LoVo (cell line): Measurements from ENCODE around the gene MGME1.

Experiments used
- DNase-seq: peaks from one replicate; pipeline ENCODE4 v3.0.0-alpha.2; 2016; ENCODE audit warnings: low spot score

MGME1 gene, protein sequence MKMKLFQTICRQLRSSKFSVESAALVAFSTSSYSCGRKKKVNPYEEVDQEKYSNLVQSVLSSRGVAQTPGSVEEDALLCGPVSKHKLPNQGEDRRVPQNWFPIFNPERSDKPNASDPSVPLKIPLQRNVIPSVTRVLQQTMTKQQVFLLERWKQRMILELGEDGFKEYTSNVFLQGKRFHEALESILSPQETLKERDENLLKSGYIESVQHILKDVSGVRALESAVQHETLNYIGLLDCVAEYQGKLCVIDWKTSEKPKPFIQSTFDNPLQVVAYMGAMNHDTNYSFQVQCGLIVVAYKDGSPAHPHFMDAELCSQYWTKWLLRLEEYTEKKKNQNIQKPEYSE

DNA sequence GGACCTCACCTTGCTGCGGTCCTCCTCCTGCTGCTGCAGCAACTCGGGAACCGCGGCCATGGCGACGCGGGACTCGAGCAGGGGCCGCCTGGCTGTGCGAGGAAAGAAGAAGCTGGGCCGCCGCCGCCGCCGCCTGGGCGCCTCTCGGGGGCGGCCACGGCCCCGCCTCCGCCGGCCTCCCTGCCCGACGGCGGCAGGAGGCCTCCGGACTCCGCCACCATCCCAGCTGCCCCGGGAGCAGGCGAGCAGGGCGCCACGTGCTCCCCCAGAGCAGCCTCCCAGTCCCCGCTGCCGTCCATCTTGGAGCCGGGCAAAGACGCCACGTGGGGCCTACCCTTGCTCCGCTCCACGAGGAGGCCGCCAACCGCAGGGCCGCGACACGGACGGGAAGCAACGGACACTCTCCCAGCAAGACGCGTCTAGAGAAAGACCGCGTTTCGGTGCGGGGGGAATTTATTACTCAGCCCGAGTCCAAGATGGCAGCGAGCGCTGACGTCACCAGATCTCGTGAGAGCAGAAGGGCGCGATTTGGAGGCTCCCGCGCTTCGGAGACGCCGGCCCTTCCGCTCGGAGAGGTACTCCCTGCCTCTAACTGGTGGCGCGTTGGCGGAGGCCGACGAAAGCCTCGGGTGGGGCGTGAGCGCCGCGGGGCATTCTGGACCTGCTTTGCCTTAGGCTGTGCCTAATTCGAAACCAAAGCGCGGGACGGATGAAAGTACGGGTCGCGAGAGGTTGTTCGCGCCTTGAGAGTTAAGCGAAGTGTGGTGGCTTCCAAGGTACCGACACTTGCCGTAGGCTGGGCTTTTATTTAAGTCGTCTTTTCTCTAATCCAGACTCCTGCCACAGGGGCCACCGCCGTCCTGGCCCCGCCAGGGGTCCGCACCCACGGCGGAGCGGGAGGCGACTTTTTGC, at the start of gene MGME1, which contains the start of gene SNX5:
MGME1 (plus strand) TSS at position 653 of the 912 bp plus-strand sequence. CDS start 842 bp downstream, outside the sequence.
SNX5 (minus strand) TSS at position 429 of the 912 bp plus-strand sequence; CDS start at position 60, 369 bp downstream.
- peak; percentile 99 for DNase-seq

DNA sequence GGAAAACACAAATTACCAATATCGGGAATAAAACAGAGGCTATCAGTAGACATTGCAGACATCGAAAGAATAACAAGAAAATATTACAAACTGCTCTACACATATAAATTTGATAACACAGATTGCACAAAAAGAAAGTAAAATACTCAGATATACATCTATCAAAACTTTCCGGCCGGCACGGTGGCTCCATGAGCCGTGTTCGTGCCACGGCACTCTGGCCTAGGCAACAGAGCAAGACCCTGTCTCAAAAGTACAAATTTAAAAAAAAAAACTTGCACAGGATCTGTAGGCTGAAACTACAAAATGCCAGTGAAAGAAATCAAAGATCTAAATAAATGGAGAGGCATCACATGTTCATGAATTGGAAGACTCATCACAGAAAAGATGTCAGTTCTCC, 49.7 kb upstream of the MGME1 start:
- no peak for DNase-seq

DNA sequence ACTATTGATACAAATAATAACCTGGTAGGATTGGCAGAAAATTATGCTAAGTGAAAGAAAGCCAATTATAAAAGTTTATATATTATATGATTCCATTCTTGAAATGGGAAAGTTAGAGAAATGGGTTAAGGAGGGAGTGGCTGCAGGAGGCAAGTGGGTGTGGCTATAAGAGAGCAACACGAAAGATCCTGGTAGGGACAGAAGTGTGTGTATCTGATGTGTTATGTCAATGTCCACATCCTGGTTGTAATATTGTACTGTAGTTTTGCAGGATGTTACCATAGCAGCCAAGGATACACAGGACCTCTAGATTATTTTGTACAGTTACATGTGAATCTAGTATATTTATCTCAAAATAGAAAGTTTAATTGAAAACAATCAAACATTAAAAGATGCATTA, 47.0 kb upstream of the MGME1 start:
- no peak for DNase-seq

DNA sequence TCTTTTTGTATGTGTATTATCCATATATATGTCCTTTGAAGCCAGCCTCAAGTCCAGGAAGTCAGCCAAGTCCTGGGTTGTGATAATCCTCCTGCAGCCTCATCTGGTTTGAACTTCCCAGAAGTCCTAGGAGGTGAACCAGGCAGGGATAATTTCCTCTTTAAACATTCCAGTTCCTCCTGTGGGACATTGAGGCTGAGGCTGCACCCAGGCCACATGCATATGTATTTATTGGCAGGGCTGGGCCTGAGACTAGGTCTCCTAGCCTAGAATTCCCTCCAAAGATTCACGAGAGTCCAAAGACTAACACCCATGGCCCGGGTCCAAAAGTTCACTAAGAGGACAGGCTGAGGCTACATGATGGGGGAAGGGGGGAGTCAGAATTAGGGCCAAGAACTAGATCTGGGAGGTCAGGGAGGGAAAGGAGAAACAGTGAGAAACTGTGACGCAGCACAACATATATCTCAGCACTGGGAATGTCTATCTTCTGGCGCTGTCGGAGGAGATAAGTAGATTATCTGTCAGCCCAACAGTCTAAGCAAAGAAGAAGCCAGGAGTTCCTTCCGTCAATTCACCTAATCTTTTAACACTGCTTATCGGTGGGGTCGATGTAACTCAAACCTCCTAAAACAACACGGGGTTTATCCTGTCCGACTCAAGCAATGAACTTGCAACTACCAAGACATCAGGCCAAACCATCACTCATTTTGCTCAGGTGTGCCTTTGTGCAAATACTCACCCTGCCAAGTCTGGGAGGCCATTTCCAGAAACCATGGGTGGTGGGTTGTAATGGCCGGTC, 43.5 kb upstream of the MGME1 start:
- DNase-seq, result no peak

DNA sequence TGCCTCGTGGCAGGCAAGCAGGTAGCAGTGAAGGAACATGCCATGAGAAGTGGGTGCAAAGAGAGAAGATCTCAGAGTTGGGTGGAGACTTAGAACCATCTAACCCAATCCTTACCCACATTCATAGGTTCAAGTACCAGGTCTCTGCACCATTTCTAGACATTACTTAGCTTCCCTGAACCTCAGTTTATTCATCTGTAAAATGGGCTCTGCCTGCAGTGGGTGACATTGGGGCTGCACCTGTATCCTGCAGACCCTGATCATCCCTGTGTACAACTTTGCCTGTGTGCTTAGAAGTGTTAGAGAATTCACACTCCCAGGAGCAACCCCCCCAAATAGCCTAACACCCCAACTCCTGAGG, 42.9 kb upstream of the MGME1 start:
- no peak for DNase-seq

DNA sequence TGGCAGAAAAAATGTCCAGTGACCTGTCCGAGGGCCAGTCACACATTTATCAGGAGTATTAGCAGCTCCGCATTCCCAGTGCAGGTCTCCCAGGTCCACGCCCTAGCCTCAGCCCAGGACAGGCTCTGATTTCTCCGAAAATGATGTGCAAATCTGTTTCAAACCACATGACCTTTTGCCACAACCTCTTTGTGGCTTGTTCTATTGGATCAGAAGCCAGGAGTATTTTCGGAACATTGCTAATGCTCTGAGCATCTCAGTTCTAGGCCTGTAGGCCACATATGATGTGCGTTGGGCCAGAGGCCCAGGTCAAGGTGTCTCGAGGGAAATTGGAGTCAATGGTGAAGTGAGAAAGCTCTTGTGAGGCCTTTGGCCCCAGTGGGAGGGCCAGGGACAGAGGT, 40.6 kb upstream of the MGME1 start:
- no peak for DNase-seq

DNA sequence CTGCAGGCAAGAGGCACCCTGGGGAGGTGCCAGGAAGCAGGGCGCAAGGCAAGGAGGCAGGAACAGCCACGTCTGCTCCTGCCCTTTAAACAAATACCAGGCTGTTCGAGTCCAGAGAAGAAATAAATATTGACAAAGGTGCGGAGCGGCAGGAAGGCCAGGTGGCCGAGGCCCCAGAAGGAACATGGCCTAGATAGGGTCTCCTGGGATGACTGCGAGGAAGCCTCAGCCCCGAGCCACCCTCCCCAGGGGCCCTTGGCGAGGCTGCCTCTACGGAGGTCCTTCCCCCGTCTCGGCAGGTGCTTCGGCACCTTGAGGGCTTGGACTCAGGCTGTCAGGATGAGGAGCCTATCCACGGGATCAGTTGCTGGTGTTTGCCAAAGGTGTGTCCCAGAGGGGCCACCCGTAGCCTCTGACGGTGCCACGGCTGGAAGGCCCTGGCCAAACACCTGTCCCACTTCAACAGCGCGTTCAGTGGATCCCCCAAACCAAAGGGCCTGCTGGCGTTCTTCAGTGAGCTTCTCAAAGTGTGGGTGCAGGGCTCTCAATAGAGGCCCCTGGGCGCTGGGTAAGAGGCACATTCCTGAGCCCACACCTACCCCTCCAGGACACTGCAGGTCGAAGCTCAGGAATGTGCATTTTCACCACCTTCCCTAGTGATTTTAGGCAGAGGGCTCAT, 40.0 kb upstream of the MGME1 start:
- no peak for DNase-seq

DNA sequence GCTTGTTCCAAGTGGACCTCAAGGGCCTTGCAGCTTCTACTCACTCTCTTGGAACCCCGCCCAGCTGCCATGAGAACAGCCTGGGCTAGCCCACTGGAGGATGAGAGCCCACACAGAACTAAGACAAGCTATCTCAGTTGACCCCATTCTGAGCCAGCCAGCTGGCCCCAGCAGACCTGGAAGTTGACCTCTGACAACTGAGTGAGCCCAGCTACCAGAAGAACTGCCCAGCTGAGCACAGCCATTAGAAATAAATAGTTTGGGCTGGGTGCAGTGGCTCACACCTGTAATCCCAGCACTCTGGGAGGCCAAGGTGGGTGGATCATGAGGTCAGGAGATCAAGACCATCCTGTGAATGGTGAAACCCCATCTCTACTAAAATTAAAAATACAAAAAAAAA, 37.3 kb upstream of the MGME1 start:
- DNase-seq, result no peak

DNA sequence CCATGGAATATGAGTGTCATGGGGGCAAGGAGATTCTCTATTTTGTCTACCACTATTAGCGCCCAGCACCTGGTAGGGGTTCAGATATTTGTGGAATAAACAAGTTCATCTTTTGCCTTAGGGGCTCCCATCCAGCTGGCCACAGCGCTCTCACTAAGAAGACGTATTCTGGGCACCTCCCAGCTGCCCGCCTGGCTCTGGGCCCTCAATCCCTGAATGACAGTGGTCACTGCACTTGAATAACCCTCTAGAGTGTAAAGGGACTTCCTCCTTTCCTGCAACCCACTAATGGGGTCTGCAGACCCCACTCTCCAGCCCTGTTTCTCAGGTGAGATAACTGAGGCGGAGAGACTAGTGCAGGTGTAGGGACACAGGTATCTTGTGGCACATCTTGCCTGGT, 36.4 kb upstream of the MGME1 start:
- no peak for DNase-seq

DNA sequence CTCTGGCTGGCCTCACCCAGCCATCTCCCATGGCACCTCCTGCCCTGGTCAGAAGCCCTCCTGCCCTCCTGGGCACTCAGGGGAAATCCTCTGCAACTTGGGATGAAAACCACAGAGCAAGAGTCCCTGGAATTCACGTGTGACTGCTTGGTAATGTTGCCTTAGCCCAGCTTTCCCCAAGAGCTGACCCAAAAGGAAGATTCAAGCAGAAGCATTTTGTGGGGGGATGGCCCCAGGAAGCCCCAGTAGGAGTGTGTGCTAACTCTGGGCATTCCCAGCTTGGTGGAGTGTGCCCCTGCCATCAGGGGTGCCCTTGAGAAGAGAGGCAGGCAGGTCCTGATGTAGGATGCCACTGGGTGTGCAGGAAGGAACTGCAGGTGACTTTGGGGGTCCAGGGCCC, 35.7 kb upstream of the MGME1 start:
- no peak for DNase-seq

DNA sequence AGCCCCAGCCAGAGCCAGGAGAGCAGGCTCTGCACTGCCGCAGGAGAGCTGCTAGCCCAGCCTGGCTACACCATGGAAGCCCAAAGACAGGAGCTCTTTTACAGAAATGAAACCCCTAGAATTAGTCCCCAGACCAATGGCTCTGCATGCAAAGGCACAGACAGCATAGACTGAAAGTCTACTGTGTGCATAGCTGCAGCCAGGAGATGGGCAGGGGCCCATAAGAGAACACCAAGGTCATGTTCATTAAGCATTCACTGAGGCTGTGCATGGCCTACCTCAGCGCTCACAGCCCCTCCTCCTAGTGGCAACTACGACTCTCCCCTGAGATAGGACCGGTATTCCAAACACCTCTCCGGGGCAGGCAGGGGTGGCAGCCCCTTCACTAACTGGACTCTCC, 35.1 kb upstream of the MGME1 start:
- DNase-seq, result no peak

DNA sequence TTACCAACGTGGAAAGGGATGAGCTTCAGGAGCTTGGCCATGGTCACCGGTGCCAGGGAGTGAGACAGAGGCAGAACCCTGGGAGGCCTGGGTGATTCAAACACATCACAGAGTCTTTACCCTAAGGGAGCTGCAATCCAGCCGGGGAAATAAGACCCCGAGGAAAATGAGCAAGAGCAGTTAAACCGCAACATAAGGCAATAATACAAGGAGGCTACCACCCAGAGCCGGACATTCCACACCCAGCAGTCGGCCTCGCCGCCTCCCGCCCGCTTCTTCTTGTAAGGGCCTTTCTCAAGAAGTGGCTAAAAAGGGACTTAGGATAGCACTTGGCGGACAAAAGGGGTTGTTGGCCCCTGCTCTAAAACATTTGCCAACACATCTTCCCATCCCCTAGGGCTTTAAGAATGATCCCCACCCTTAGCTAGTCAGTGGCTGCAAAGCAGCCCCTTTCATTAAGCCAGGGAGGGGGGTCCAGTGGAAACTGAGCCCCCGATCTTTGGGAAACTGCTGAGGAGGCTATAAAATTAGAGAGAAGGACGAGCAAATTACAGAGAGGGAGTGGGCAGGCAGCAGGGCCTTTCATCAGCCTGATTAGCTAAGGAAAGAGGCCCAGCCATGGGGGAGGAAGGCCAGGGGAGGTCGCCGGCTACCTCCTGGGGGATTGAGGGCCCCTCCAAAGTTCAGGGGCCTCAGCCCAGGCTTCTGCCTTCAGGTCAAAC, 34.5 kb upstream of the MGME1 start:
- no peak for DNase-seq

DNA sequence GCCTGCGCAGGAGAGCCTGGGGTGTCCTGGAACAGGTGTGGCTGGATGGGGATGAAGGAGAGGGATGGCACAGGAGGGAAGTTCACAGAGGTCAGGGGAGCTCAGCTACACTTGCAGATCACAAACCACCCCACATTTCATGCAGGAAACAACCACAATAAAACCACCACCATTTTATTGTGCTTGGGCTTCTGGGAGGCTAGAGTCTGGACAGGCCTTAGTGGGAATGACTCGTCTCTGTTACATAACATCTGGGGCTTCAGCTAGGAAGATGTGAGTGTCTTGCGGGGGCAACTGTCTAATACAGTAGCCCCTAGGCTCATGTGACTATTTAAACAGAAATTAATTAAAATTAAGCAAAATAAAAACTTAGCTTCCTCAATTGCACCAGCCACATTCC, 33.6 kb upstream of the MGME1 start:
- no peak for DNase-seq

DNA sequence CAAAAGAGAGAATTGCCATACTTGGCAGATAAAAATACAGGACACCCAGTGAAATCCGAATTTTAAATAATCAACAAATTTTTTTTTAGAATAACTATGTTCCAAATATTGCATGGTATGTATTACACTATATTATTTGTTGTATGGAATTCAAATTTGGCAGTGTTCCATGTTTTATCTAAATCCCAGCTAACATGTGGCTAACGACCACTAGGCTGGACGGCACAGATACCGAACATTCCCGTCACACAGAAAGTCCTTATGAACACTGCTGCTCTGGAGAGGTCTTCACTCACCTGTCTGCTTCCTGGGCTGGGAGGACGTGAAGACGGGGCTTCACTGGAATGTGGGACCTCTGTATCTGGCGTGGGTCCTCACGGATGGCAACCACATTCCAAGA, 33.1 kb upstream of the MGME1 start:
- no peak for DNase-seq

DNA sequence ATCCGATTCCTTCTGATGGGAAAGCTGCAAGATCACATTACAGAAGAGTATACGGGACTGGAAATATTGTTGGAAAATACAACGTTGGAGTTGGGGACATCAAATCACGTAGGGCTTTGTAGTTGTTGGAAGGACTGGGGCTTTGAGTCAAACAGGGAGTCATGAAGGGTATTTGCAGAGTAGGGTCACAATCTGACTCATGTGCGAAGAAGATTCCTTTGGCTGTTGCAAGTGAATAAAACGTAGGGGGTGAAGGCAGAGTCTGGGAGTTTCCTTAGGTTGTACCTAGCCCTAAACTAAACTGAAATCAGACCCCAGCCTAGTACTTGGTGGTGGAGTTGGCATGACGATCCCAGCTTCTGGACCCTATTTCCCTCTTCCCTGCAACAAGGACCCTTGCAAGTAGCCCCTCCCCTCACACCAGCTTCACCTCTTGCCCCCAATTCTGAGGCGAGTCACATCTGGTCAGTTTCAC, 32.5 kb upstream of the MGME1 start:
- no peak for DNase-seq

DNA sequence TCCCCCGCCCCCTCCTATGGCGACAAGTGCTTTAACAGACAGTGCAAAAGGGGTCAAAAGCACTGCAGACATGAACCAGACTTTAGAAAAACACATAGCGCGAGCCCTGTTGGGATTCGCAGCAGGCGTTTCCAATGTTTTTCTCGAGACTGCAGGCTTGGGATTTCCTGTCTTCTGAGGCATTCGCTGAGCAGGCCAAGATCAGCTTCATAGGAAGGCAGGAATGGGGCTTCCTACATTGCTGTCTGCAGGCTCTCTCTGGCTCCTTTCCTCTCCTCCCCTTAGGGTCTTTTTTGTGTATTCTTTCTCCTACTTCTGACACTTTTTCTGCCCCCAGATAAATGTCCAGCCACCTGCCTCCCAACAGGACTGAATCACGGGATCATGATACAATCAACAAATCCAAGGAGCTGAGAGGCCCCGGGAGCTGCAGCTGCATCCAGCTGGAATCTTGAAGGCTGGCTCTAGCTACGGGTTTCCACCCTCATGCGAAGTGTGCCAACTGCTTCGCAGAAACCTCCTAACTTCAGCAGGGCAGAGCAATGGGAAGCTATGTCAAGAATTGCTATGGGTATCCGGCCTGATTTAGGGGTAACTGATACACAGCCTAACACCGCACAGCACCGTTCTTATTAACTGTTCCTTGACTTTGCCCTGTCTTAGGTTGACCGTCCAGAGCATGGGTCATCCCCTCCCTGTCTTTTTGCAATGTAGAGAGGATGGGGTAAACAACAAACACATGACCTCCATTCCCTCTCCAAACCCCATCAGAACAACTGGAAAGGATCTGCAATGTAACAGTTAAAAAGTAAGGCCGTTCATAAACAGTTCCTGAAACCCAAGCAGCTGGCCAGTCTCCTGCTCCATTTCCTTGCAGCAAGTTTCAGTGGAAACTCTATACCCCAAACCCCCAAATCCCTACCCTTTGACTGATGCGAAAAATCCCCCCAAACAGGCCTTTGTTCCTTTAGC, 31.8 kb upstream of the MGME1 start:
- no peak for DNase-seq

DNA sequence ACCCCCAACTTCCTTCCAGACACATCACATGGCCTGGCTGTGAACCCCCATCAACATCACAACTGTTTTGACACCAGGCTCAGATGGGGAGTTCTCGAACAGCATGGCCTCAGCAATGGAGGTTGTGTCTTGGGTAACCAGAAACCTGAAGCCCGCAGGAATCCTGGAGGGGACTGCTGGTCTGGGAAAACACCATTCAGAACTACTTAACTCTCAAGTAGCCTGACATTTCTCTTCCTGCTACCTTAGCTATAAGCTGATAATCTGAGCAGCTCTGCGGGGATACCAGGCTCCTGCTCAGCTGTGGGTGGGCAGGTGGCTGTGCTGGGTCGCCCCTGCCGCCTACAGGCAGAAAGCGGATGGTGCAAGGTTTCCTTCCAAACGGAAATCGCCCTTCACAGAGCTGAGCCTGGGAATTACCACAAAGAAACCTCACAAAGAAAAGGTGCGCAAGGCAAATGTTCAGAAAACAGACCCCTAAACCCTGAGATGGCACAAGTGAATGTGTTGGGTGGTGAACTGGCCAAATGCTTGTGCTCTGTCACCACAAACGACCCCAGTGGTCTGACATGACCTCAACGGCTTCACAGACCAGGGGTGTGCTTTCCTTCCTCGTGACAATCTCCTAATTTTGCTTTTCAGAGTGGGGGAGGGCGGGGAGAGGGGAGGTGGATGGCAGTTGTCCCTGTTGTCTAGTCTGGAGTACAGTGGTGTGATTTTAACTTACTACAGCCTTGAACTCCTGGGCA, 29.8 kb upstream of the MGME1 start:
- DNase-seq, result peak; percentile 49

DNA sequence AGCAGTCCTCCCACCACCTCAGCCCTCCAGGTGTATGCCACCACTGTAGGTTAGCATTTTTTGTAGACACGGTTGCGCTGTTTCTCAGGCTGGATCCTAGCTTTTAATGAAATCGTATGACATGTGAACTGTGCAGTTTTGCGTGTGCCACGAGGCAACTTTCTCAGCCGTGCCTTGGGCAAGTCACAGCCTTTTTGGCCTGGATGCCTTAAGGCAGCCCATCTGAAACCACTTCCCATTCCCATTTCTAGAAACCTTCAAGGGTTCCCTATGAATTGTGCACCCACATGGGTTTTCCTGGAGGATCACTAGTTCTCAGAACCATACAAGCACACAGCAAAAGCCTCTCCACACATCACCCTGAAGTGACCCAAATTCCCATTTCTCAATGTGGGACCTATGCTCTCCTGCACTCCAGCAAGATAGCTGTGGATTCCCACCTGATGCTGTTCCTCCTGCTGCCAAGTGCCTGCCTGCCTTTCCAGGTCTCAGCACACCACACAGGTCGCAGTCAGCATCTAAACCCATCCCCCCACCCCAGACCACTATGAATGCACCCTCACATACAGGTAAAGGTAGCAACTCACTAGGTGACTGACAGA, 29.1 kb upstream of the MGME1 start:
- DNase-seq, result no peak
